HG02981 (cell line): Measurements from ENCODE around the gene SEC24B.
"Not testable (repeated sequence)": the region's sequence is repeated elsewhere in the genome, so short reads cannot be mapped to it uniquely, and the experiment has no call there.

ENCODE experiments used
- ATAC-seq: cut with Tn5 transposase; IDR thresholded peaks from one replicate; pipeline ENCODE4 v1.9.1; 2021; ENCODE audit warnings: mild to moderate bottlenecking, moderate library complexity; ENCODE audit not compliant: unreplicated experiment

SEC24B gene

GRCh38 chr4:109574931-109575804, 141.6 kb downstream of the SEC24B start:
- ATAC-seq, result no peak

- no peak for ATAC-seq
Measured at GRCh38 chr4:109576462-109576861, 142.8 kb downstream of the SEC24B start.

GRCh38 chr4:109578846-109579245, 145.2 kb downstream of the SEC24B start:
- ATAC-seq, result no peak

- ATAC-seq, result not testable (repeated sequence)
Measured at GRCh38 chr4:109579997-109580396, 146.4 kb downstream of the SEC24B start.

GRCh38 chr4:109588176-109588575, 154.6 kb downstream of the SEC24B start:
- ATAC-seq, result peak; percentile 98

GRCh38 chr4:109589119-109589518, 155.5 kb downstream of the SEC24B start:
- ATAC-seq, result no peak

GRCh38 chr4:109589605-109590004, 156.0 kb downstream of the SEC24B start:
- no peak for ATAC-seq
